ENCODE data around the gene FAM107B.
"Not testable (repeated sequence)": the region's sequence is repeated elsewhere in the genome, so short reads cannot be mapped to it uniquely, and the experiment has no call there.

Gene FAM107B

GRCh38 chr10:14737808-14738545, 36.7 kb downstream of the FAM107B start:
- no peak for DNase-seq (ENCODE audit: low read depth in 2 of 2)

- no peak for DNase-seq (ENCODE audit: low read depth in 2 of 2)
These were observed 38.1 kb downstream of the FAM107B start for GRCh38 chr10:14736600-14737081.

- no peak for DNase-seq (ENCODE audit: low read depth in 2 of 2)
These were observed 38.7 kb downstream of the FAM107B start for GRCh38 chr10:14736043-14736442.

GRCh38 chr10:14731875-14732512, 42.7 kb downstream of the FAM107B start:
- no peak for DNase-seq (ENCODE audit: low read depth in 2 of 2)

- no peak for DNase-seq (ENCODE audit: low read depth in 2 of 2)
These were observed 46.4 kb downstream of the FAM107B start for GRCh38 chr10:14728346-14728745.

- no peak for DNase-seq (ENCODE audit: low read depth in 2 of 2)
These were observed 46.8 kb downstream of the FAM107B start for GRCh38 chr10:14727924-14728323.

- no peak for DNase-seq (ENCODE audit: low read depth in 2 of 2)
These were observed 47.2 kb downstream of the FAM107B start for GRCh38 chr10:14727465-14727864.

GRCh38 chr10:14724931-14725330, 49.8 kb downstream of the FAM107B start:
- no peak for DNase-seq (ENCODE audit: low read depth in 2 of 2)

- no peak for DNase-seq (ENCODE audit: low read depth in 2 of 2)
These were observed 51.5 kb downstream of the FAM107B start for GRCh38 chr10:14723052-14723689.

GRCh38 chr10:14717552-14717951, 57.1 kb downstream of the FAM107B start:
- no peak for DNase-seq (ENCODE audit: low read depth in 2 of 2)

- DNase-seq (ENCODE audit: low read depth in 2 of 2): no peak
These were observed 61.7 kb downstream of the FAM107B start for GRCh38 chr10:14712991-14713424.

GRCh38 chr10:14709344-14709743, 65.4 kb downstream of the FAM107B start:
- not testable (repeated sequence) for DNase-seq (ENCODE audit: low read depth in 2 of 2)

- no peak for DNase-seq (ENCODE audit: low read depth in 2 of 2)
These were observed 67.2 kb downstream of the FAM107B start for GRCh38 chr10:14707481-14707880.

- no peak for DNase-seq (ENCODE audit: low read depth in 2 of 2)
These were observed 69.0 kb downstream of the FAM107B start for GRCh38 chr10:14705548-14706230.

- DNase-seq (ENCODE audit: low read depth in 2 of 2): no peak
These were observed 71.1 kb downstream of the FAM107B start for GRCh38 chr10:14703631-14704001.

- DNase-seq (ENCODE audit: low read depth in 2 of 2): no peak
These were observed 73.2 kb downstream of the FAM107B start for GRCh38 chr10:14701466-14701865.

- DNase-seq (ENCODE audit: low read depth in 2 of 2): no peak
These were observed 74.2 kb downstream of the FAM107B start for GRCh38 chr10:14700546-14700945.

- no peak for DNase-seq (ENCODE audit: low read depth in 2 of 2)
These were observed 75.2 kb downstream of the FAM107B start for GRCh38 chr10:14699482-14699881.

- no peak for DNase-seq (ENCODE audit: low read depth in 2 of 2)
These were observed 75.9 kb downstream of the FAM107B start for GRCh38 chr10:14698829-14699170.

- no peak for DNase-seq (ENCODE audit: low read depth in 2 of 2)
These were observed 76.4 kb downstream of the FAM107B start for GRCh38 chr10:14698111-14698828.

GRCh38 chr10:14697281-14697680, 77.4 kb downstream of the FAM107B start:
- no peak for DNase-seq (ENCODE audit: low read depth in 2 of 2)

GRCh38 chr10:14696821-14697220, 77.9 kb downstream of the FAM107B start:
- no peak for DNase-seq (ENCODE audit: low read depth in 2 of 2)
